DND-41 (cell line): ENCODE measurements around the gene JARID2.

Experiments used
- EZH2 ChIP-seq: IDR thresholded peaks from 3 replicates; pipeline ENCODE4 v1.6.1; 2012; ENCODE audit warnings: borderline replicate concordance, low read depth, mild to moderate bottlenecking, moderate library complexity, low read length, inconsistent platforms; ENCODE audit not compliant: severe bottlenecking
- TF ChIP-seq, protein P1 (sequence below): IDR thresholded peaks from 2 replicates; pipeline ENCODE4 v1.5.1; 2012; ENCODE audit warnings: borderline replicate concordance, low read length, moderate library complexity, mild to moderate bottlenecking; ENCODE audit not compliant: poor library complexity, severe bottlenecking; ENCODE audit errors: extremely low read depth

DNA sequence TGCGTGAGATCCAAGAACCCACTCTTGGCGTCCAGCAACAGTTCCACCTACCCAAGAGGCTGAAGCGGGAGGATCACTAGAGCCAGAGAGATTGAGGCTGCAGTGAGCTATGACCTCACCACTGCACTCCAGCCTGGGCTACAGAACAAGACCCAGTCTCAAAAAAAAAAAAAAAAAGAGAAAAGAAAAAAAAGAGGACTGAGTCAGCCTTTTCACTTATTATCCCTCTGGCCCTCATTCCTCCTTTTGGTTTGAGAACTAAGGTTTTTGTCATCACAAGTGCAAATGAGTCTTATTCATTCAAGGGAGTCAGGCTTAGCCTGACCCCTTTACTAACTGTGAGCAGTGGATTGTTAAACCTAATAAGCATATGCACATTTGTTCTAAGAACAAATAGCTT lies 37.9 kb upstream of the JARID2 start:
- TF ChIP-seq, protein P1, sequence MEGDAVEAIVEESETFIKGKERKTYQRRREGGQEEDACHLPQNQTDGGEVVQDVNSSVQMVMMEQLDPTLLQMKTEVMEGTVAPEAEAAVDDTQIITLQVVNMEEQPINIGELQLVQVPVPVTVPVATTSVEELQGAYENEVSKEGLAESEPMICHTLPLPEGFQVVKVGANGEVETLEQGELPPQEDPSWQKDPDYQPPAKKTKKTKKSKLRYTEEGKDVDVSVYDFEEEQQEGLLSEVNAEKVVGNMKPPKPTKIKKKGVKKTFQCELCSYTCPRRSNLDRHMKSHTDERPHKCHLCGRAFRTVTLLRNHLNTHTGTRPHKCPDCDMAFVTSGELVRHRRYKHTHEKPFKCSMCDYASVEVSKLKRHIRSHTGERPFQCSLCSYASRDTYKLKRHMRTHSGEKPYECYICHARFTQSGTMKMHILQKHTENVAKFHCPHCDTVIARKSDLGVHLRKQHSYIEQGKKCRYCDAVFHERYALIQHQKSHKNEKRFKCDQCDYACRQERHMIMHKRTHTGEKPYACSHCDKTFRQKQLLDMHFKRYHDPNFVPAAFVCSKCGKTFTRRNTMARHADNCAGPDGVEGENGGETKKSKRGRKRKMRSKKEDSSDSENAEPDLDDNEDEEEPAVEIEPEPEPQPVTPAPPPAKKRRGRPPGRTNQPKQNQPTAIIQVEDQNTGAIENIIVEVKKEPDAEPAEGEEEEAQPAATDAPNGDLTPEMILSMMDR: no peak
- TF ChIP-seq EZH2: no peak
